Measurements from ENCODE around the gene KANSL1. TPM values are rescaled to one million over a fixed set of nuclear protein-coding genes. Genes with fewer than 3 reads are reported as not detected.

The KANSL1 gene, protein sequence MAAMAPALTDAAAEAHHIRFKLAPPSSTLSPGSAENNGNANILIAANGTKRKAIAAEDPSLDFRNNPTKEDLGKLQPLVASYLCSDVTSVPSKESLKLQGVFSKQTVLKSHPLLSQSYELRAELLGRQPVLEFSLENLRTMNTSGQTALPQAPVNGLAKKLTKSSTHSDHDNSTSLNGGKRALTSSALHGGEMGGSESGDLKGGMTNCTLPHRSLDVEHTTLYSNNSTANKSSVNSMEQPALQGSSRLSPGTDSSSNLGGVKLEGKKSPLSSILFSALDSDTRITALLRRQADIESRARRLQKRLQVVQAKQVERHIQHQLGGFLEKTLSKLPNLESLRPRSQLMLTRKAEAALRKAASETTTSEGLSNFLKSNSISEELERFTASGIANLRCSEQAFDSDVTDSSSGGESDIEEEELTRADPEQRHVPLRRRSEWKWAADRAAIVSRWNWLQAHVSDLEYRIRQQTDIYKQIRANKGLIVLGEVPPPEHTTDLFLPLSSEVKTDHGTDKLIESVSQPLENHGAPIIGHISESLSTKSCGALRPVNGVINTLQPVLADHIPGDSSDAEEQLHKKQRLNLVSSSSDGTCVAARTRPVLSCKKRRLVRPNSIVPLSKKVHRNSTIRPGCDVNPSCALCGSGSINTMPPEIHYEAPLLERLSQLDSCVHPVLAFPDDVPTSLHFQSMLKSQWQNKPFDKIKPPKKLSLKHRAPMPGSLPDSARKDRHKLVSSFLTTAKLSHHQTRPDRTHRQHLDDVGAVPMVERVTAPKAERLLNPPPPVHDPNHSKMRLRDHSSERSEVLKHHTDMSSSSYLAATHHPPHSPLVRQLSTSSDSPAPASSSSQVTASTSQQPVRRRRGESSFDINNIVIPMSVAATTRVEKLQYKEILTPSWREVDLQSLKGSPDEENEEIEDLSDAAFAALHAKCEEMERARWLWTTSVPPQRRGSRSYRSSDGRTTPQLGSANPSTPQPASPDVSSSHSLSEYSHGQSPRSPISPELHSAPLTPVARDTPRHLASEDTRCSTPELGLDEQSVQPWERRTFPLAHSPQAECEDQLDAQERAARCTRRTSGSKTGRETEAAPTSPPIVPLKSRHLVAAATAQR (N-terminal part only)
- 22.8 and 30.8 TPM in 2 replicates for total RNA-seq

DNA sequence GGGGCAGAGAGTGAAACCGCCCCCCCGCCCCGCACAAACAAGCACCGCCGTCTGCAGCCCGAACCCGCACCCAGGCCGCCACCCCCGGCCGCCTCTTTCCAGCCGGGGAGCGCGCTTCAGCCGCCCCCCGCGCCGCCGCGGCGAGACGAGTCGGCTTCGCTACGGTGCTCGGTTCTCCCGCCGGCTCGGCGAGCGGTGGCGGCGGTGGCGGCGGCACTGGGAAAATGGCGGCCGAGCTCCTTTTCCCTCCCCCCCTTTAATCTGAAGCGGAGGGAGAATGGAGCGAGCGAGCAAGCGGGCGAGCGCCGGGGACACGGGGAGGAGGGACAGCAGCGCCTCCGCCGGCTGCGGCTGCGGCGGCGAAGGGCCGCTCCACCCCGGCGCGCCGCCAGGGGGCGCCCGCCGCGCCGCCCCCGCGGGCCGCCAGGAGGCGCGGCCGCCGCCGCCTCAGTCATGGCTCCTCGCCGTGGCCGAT is at the start of gene KANSL1:
Gene KANSL1 (minus strand): TSS at position 279 of the 475 bp plus-strand sequence. CDS start 21,286 bp downstream, outside the sequence.

DNA sequence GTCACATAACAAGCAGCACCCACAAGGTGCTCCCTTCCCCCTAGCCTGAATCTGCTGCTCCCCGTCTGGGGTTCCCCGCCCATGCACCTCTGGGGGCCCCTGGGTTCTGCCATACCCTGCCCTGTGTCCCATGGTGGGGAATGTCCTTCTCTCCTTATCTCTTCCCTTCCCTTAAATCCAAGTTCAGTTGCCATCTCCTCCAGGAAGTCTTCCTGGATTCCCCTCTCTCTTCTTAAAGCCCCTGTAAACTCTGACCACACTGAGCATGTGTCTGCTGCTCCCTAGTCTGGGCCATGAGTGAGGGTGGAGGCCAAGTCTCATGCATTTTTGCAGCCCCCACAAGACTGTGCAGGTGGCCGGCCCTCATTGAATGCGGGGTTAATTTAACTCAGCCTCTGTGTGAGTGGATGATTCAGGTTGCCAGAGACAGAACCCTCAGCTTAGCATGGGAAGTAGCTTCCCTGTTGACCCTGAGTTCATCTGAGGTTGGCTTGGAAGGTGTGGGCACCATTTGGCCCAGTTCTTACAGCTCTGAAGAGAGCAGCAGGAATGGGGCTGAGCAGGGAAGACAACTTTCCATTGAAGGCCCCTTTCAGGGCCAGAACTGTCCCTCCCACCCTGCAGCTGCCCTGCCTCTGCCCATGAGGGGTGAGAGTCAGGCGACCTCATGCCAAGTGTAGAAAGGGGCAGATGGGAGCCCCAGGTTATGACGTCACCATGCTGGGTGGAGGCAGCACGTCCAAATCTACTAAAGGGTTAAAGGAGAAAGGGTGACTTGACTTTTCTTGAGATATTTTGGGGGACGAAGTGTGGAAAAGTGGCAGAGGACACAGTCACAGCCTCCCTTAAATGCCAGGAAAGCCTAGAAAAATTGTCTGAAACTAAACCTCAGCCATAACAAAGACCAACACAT is 194.0 kb downstream of the KANSL1 start, which contains the start of gene STH:
Gene STH (plus strand): TSS at position 264 of the 913 bp plus-strand sequence. CDS start 30 bp downstream, at position 294.

Other genes starting within 250 kb of the KANSL1 start
- not detected in 2 replicates for gene STH, start 194.2 kb downstream of the KANSL1 start, total RNA-seq
- 0.65 and 1.1 TPM in 2 replicates for gene LRRC37A, start 101.7 kb upstream of the KANSL1 start, total RNA-seq
- 8.0 and 13.9 TPM in 2 replicates for gene ARL17B, start 168.3 kb upstream of the KANSL1 start, total RNA-seq